GM21381 (cell line): ENCODE data around the gene OLIG1.

ENCODE experiments used
- ATAC-seq: cut with Tn5 transposase; IDR thresholded peaks from one replicate; pipeline ENCODE4 v1.9.1; 2021; ENCODE audit warnings: mild to moderate bottlenecking, moderate library complexity; ENCODE audit not compliant: unreplicated experiment

OLIG1 gene

GRCh38 chr21:33030633-33031032 lies 39.3 kb upstream of the OLIG1 start:
- ATAC-seq, result no peak

GRCh38 chr21:33031152-33031911 lies 38.6 kb upstream of the OLIG1 start:
- no peak for ATAC-seq

- ATAC-seq, result no peak
These were observed 37.4 kb upstream of the OLIG1 start for GRCh38 chr21:33032434-33033047.

GRCh38 chr21:33033094-33033951 lies 36.6 kb upstream of the OLIG1 start:
- ATAC-seq, result no peak

- no peak for ATAC-seq
These were observed 36.0 kb upstream of the OLIG1 start for GRCh38 chr21:33033961-33034413.

GRCh38 chr21:33035147-33035546 lies 34.8 kb upstream of the OLIG1 start:
- no peak for ATAC-seq

- no peak for ATAC-seq
These were observed 33.3 kb upstream of the OLIG1 start for GRCh38 chr21:33036430-33037162.

GRCh38 chr21:33037501-33037900 lies 32.4 kb upstream of the OLIG1 start:
- no peak for ATAC-seq

GRCh38 chr21:33039536-33039935 lies 30.4 kb upstream of the OLIG1 start:
- no peak for ATAC-seq

GRCh38 chr21:33040215-33040614 lies 29.7 kb upstream of the OLIG1 start:
- ATAC-seq, result no peak

- ATAC-seq, result no peak
These were observed 28.0 kb upstream of the OLIG1 start for GRCh38 chr21:33041981-33042380.

- ATAC-seq, result no peak
These were observed 27.1 kb upstream of the OLIG1 start for GRCh38 chr21:33042812-33043211.

- ATAC-seq, result no peak
These were observed 23.5 kb upstream of the OLIG1 start for GRCh38 chr21:33046455-33046854.

GRCh38 chr21:33047231-33047630 lies 22.7 kb upstream of the OLIG1 start:
- ATAC-seq, result no peak

GRCh38 chr21:33051925-33052324 lies 18.0 kb upstream of the OLIG1 start:
- no peak for ATAC-seq

GRCh38 chr21:33053951-33054350 lies 16.0 kb upstream of the OLIG1 start:
- ATAC-seq, result no peak

- ATAC-seq, result no peak
These were observed 13.9 kb upstream of the OLIG1 start for GRCh38 chr21:33055991-33056390.

- ATAC-seq, result no peak
These were observed 12.5 kb upstream of the OLIG1 start for GRCh38 chr21:33057385-33057940.

GRCh38 chr21:33058527-33058926 lies 11.4 kb upstream of the OLIG1 start:
- no peak for ATAC-seq

- ATAC-seq, result no peak
These were observed 11.0 kb upstream of the OLIG1 start for GRCh38 chr21:33058957-33059356.
